ENCODE results near the gene TCF12.

Gene TCF12

GRCh38 chr15:57018151-57018550 lies 99.7 kb downstream of the TCF12 start:
- DNase-seq (no peak), ATAC-seq (no peak)

DNA sequence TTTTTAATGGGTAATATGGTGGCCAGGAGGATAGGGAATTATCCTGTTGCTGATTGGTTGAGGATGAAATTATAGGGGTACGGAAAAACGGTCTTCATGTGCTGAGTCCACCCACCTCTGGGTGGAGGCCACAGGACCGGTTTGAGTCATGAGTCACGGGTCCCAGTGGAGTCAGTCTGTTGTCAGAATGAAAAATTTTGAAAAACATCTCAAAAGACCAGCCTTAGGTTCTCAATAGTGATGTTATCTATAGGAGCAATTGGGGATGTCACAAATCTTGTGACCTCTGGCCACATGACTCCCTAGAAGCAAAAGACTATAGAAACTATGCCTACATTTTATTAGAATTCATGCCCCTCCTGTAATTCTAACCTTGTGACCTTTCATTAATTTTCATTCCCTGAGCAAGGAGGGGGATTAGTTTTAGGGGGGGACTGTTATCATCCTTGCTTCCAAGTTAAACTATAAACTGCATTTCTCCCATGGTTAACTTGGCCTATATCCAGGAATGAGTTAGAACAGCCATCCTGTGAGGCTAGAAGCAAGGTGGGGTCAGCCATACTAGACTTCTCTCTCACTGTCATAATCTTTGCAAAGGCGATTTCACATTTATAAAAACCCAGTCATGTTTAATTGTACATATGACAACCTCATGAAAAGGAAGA lies 101.2 kb downstream of the TCF12 start:
- DNase-seq (no peak), ATAC-seq (no peak)

- ATAC-seq (no peak), DNase-seq (no peak)
Measured at GRCh38 chr15:57025264-57025926, 107.0 kb downstream of the TCF12 start.

GRCh38 chr15:57026016-57026592 lies 107.7 kb downstream of the TCF12 start:
- ATAC-seq, result no peak
- DNase-seq, result no peak

DNA sequence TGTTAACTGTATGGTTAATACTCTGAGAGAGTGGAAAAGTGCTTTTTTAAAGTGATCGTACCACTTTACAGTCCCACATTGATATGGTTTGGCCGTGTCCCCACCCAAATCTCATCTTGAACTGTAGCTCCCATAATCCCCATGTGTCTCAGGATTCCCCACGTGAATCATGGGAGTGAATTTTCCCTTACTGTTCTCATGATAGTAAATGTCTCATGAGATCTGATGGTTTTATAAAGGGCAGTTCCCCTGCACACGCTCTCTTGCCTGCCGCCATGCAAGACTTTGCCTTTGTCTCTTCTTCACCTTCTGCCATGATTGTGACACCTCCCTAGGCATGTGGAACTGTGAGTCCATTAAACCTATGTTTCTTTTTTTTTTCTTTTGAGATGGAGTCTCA lies 109.2 kb downstream of the TCF12 start:
- DNase-seq (no peak), ATAC-seq (no peak)

- DNase-seq, result no peak
- ATAC-seq, result no peak
Measured at GRCh38 chr15:57028176-57028575, 109.7 kb downstream of the TCF12 start.

DNA sequence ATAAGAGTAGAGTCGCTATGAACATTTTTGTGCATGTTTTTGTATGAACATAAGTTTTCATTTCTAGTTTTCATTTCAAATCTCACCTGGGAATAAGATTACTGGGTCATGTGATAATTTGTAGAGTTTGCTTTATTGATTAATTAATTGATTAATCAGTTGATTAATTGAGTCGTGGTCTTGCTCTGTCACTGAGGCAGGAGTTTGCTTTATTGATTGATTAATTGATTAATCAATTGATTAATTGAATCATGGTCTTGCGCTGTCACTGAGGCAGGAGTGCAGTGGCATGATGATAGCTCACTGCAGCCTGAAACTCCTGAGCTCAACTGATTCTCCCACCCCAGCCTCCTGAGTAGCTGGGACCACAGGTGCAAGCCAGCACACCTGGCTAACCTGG lies 111.6 kb downstream of the TCF12 start:
- DNase-seq, result no peak
- no peak for ATAC-seq

GRCh38 chr15:57031082-57031481 lies 112.6 kb downstream of the TCF12 start:
- ATAC-seq (no peak), DNase-seq (no peak)

GRCh38 chr15:57031605-57032004 lies 113.2 kb downstream of the TCF12 start:
- DNase-seq (no peak), ATAC-seq (no peak)

GRCh38 chr15:57032338-57032737 lies 113.9 kb downstream of the TCF12 start:
- no peak for DNase-seq
- ATAC-seq, result no peak

GRCh38 chr15:57033715-57034439 lies 115.4 kb downstream of the TCF12 start:
- ATAC-seq, result no peak
- no peak for DNase-seq

GRCh38 chr15:57034613-57035012 lies 116.2 kb downstream of the TCF12 start:
- DNase-seq, result no peak
- ATAC-seq, result no peak

DNA sequence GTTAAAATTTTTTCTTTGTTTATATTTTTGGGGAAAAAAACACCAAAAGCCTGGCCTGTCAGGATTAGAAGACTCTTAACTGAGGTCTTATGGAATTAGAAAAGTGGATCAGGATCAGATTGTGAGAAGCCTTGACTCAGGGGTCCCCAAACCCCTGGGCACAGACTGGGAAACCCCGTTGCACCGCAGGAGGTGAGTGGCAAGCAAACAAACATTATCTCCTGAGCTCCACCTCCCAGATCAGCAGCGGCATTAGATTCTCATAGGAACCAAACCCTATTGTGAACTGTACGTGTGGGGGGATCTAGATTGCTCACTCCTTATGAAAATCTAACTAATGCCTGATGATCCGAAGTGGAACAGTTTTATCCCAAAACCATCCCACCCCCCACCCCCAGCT lies 117.2 kb downstream of the TCF12 start:
- ATAC-seq, result no peak
- no peak for DNase-seq

GRCh38 chr15:57036352-57036751 lies 117.9 kb downstream of the TCF12 start:
- ATAC-seq (no peak), DNase-seq (no peak)

DNA sequence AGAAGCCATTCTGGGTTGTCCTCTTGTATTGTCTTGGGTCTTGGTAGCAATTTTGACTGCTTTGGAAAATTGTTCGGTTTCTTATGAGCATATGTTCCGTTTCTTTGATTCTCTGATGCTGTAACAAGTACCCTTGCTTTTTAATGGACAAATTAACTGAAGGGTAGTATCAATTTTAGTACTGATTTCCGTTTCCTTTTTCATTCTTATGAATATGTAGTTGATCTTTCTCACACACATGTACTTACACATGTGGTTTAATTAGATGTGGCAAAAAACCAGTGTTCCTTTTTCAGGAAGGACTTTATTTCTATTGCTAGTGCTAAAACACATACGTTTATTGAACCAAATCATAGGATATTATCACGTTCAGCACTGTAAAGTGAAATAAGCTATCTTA lies 119.1 kb downstream of the TCF12 start:
- no peak for ATAC-seq
- DNase-seq, result no peak

DNA sequence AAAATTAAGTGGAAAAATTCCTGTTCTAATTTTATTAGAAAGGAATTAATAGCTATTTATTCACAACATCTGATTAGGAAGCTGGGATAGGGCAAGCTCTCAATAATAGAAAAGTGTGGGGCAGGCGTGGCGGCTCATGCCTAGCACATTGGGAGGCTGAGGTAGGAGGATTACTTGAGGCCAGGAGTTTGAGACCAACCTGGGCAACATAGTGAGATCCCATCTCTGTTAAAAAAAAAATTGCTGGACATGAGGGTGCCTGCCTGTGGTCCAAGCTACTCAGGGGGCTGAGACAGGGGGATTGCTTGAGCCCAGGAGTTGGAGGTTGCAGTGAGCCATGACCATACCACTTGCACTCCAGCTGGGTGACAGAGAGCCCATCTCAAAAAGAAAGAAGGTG lies 119.6 kb downstream of the TCF12 start:
- ATAC-seq, result no peak

DNA sequence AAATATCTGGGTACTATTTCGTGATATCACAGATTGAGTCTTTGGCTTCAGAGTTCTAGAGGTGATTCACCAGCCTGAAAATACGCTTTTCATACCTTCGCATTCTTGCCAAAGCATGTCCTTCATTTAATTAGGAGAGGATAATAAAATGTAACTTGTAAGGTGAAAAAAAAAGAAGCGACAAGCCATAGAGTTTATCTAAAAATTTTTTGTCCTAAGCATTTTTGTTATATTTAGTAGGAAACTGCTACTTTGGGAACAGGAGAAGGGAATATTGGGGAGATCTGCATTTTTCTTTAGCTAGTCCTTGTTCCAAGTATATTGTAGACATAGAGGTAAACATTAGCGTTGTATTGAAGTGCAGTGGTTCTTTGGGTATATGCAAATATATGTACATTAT lies 120.1 kb downstream of the TCF12 start:
- ATAC-seq (no peak), DNase-seq (no peak)

More for the DNA sequence above, 119.6 kb downstream of the TCF12 start:
- no peak for DNase-seq

DNA sequence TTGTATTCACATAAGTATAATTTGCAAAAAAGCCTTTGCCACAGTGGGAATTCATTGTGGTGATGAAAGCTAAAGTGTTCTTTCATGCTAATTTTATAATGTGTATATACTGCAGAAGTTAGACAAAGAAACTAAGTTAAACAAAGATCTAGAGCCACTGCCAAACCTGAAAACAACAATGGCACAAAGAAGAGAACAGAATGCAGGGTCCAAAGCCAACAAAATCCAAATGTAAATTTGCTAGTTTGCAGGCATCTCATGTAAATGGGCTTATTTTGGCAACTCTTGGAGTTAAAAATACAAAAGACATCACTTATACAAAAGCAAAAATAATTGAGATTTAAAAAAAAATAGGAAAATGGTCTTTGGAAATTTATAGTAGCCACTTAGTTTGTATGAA lies 123.0 kb downstream of the TCF12 start:
- DNase-seq (no peak), ATAC-seq (no peak)

DNA sequence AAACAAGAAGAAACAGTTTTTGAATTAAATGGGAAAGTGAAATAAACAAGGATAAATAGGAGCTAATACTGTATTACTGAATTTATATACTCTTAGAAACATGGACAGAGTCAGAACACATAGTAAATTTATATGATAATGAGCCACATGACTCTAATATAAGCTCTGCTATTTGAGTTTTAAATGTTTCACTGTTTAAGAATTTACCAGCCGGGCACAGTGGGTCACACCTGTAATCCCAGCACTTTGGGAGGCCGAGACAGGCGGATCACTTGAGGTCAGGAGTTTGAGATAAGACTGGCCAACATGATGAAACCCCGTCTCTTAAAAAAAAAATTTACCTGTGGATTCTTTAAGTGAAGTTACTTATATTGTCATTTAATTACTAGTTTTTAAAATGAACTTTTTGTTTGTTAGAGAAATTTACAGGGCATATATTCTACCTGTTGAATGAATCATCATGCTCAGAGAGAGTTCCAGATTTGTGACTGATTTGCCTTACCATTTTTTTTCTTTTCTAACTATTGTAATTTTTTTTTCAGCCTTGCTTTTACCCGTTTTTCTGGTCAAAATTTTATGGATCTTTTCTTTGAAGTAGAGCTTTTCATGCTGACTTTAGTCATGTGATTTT lies 125.7 kb downstream of the TCF12 start:
- DNase-seq (no peak), ATAC-seq (no peak)

DNA sequence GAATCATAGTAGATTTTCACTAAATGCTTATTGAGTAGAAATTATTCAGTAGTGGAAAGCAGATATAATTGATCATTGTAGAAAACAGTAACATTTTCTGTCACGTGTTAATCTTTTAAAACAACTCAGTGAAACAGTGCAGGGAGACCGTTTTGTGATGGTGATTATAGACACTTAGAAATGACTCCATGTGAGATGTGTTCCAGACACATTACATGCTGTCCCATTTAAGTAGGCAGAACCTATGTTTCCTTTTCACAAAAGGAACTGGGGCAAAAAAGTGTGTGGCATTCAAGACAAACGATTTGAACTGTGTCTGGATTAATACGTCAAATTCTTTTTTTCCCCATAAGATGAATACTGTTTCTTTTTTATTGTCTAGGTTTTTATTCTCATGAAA lies 126.5 kb downstream of the TCF12 start:
- DNase-seq, result no peak
- no peak for ATAC-seq

DNA sequence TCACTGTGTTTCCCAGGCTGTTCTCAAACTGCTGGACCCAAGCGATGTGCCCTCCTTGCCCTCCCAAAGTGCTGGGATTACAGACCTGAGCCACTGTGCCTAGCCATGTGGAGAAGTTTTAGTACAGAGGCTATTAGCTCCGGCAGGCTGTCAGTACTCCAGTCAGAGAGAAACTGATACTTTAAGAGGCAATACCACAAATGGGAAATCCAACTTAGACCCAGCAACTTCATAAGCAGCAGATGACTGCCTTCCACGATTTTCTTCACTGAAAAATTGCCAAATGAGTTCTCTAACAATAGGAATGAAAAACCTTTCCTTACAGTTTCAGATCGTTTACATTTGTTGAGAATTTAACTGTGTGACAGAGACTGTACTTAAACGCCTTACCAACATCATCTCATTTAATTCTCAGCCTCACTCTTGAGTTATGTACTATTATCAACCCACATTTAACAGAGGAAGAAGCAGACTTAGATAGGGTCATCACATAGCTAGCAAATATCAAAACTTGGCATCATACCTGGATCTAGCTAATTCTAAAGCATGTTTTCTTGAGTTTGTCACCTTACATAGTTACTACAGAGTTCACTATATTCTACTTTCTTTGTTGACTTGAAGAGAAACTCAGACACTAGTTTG lies 127.4 kb downstream of the TCF12 start:
- no peak for ATAC-seq
- no peak for DNase-seq

GRCh38 chr15:57048930-57049549 lies 130.6 kb downstream of the TCF12 start:
- no peak for DNase-seq
- ATAC-seq, result no peak
